ENCODE data around the gene EEFSEC.

The EEFSEC gene

GRCh38 chr3:128433837-128434165 lies 280.5 kb downstream of the EEFSEC start:
- DNase-seq = no peak
- in situ Hi-C loops (cut with MboI; ENCODE audit: low pct_unique_long_range_greater_than_20kb, low sequenced_read_pairs) = loop anchor here (10.0 kb wide), 2 partner anchors 51 to 141 kb away; no protein-coding TSS in a partner anchor

GRCh38 chr3:128434524-128434923 lies 281.2 kb downstream of the EEFSEC start:
- in situ Hi-C loops (cut with MboI; ENCODE audit: low pct_unique_long_range_greater_than_20kb, low sequenced_read_pairs) = loop anchor here (10.0 kb wide), 2 partner anchors 50 to 140 kb away; no protein-coding TSS in a partner anchor
- no peak for DNase-seq

GRCh38 chr3:128435058-128435457 lies 281.8 kb downstream of the EEFSEC start:
- DNase-seq = no peak
- in situ Hi-C loops (cut with MboI; ENCODE audit: low pct_unique_long_range_greater_than_20kb, low sequenced_read_pairs) = loop anchor here (10.0 kb wide), 2 partner anchors 50 to 140 kb away; no protein-coding TSS in a partner anchor

DNA sequence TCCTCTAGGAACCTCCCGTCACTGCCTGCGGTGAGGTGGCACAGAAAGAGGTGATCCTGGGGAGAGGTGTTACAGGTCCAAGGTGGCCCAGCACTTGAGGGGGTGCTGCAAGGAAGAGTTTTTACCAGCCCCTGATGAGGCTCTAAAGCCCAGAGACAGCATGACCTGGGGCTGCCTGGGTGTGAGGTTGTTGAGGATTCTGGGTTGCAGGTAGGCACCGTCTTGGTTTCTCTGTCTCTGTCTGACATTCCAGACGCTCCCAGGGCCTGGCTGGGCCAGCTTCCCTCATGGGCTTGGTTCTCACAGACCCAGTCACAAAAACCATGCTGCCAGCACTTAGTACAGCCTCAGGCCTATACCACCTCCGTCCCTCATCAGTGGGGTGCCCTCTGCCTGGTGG lies 282.3 kb downstream of the EEFSEC start:
- in situ Hi-C loops (cut with MboI; ENCODE audit: low pct_unique_long_range_greater_than_20kb, low sequenced_read_pairs) = loop anchor here (10.0 kb wide), 2 partner anchors 49 to 139 kb away; no protein-coding TSS in a partner anchor
- no peak for DNase-seq

- no peak for DNase-seq
- in situ Hi-C loops (cut with MboI; ENCODE audit: low pct_unique_long_range_greater_than_20kb, low sequenced_read_pairs) = loop anchor here (10.0 kb wide), 2 partner anchors 49 to 139 kb away; no protein-coding TSS in a partner anchor
Observed at GRCh38 chr3:128436214-128436613, 282.9 kb downstream of the EEFSEC start.

- DNase-seq = peak; percentile 43
- in situ Hi-C loops (cut with MboI; ENCODE audit: low pct_unique_long_range_greater_than_20kb, low sequenced_read_pairs) = loop anchor here (10.0 kb wide), 2 partner anchors 46 to 136 kb away; no protein-coding TSS in a partner anchor
Observed at GRCh38 chr3:128438488-128439072, 285.3 kb downstream of the EEFSEC start.

GRCh38 chr3:128439226-128439625 lies 285.9 kb downstream of the EEFSEC start:
- DNase-seq = no peak
- in situ Hi-C loops (cut with MboI; ENCODE audit: low pct_unique_long_range_greater_than_20kb, low sequenced_read_pairs) = loop anchor here (10.0 kb wide), 2 partner anchors 46 to 136 kb away; no protein-coding TSS in a partner anchor

- DNase-seq = no peak
- in situ Hi-C loops (cut with MboI; ENCODE audit: low pct_unique_long_range_greater_than_20kb, low sequenced_read_pairs) = no loop called here
Observed at GRCh38 chr3:128442070-128442469, 288.8 kb downstream of the EEFSEC start.

- no peak for DNase-seq
- in situ Hi-C loops (cut with MboI; ENCODE audit: low pct_unique_long_range_greater_than_20kb, low sequenced_read_pairs) = no loop called here
Observed at GRCh38 chr3:128442949-128443348, 289.7 kb downstream of the EEFSEC start.

GRCh38 chr3:128443771-128444170 lies 290.5 kb downstream of the EEFSEC start:
- DNase-seq = no peak
- in situ Hi-C loops (cut with MboI; ENCODE audit: low pct_unique_long_range_greater_than_20kb, low sequenced_read_pairs) = no loop called here

DNA sequence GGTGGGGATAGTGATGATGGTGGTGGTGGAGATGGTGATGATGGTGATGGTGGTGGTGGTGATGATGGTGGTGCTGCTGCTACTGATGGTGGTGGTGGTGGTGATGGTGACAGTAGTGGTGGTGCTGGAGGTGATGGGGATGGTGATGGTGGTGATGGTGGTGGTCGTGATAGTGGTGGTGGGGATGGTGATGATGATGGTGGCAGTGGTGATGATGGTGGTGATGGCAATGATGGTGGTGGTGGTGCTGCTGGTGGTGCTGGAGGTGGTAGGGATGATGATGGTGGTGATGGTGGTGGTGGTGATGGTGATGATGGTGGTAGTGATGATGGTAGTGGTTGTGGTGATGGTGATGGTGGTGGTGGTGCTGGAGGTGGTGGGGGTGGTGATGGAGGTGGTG lies 292.1 kb downstream of the EEFSEC start:
- DNase-seq = no peak
- in situ Hi-C loops (cut with MboI; ENCODE audit: low pct_unique_long_range_greater_than_20kb, low sequenced_read_pairs) = no loop called here

- DNase-seq = no peak
- in situ Hi-C loops (cut with MboI; ENCODE audit: low pct_unique_long_range_greater_than_20kb, low sequenced_read_pairs) = no loop called here
Observed at GRCh38 chr3:128446821-128447220, 293.5 kb downstream of the EEFSEC start.

GRCh38 chr3:128447561-128448013 lies 294.3 kb downstream of the EEFSEC start:
- no peak for DNase-seq
- in situ Hi-C loops (cut with MboI; ENCODE audit: low pct_unique_long_range_greater_than_20kb, low sequenced_read_pairs) = no loop called here

DNA sequence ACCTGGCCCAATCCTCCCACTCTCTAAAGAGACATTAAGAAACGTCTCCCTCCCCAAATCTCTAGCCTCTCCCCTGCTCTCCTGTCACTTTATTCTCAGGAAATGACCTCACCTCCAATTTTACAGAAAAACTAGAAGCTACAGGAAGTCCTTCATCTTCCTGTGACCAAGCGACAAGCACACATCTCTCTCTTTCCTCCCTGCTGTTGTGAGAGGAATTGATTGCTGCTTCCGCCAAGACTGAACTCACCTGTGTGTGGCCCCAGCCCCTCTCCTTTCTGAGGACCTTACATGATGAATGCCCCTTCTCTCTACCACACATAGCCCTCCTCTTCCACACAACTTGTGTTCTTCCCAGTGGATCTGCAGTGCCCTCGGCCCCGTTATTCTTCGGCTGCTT lies 295.2 kb downstream of the EEFSEC start:
- in situ Hi-C loops (cut with MboI; ENCODE audit: low pct_unique_long_range_greater_than_20kb, low sequenced_read_pairs) = no loop called here
- peak; percentile 49 for DNase-seq

DNA sequence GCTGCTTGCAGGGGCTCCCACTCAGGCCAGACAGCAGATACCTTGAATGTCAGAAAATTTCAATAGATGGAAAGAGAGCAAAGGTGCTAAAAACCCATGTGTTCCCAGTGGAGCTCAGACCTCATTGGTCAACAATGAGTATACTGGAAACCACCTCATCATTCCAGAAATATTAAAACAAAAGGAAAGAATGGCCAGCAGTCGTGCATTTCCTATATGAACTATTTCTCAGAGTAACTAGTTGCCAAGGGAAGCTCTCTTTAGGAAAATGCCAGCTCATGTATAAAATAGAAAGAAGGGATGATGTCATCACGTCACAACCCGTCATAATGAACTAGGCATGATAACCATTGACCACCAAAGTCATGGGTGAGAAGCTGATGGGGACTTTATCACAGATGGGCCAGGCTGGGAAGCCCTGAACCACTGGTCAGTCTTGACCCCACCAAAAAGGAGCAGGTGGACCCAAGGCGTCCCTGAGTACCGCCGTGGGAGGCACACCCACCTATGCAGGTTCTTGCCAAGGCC lies 295.9 kb downstream of the EEFSEC start:
- in situ Hi-C loops (cut with MboI; ENCODE audit: low pct_unique_long_range_greater_than_20kb, low sequenced_read_pairs) = no loop called here
- no peak for DNase-seq

- DNase-seq = no peak
- in situ Hi-C loops (cut with MboI; ENCODE audit: low pct_unique_long_range_greater_than_20kb, low sequenced_read_pairs) = no loop called here
Observed at GRCh38 chr3:128452120-128452519, 298.8 kb downstream of the EEFSEC start.

DNA sequence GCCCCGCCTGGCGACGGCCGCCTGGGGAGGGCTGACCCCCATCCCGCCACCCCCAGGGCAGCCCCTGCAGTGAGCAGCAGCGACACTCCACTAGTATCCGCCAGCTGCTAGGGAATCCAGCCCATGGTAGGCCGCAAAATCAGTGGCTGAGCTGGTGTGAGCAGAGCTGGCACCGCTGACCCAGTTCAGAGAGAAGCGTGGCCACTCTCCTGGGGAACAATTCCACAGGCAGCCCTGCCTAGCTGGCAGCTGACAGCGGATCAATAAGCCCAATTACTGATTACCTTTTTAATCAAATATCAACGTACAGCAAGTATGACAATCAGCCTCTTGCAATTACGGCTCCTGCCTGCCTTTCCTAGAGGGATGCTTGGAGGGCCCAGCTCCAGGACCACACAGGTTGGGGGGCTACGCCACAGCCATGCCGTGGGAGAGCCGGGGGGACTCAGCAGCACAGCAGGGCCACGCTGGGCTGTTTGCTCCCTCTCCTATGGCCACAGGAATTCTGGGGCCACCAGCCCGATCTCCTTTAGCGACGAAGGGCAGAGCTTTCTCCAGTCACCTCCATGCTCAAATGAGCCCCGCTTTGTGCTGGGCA lies 299.5 kb downstream of the EEFSEC start:
- DNase-seq = no peak
- in situ Hi-C loops (cut with MboI; ENCODE audit: low pct_unique_long_range_greater_than_20kb, low sequenced_read_pairs) = no loop called here

DNA sequence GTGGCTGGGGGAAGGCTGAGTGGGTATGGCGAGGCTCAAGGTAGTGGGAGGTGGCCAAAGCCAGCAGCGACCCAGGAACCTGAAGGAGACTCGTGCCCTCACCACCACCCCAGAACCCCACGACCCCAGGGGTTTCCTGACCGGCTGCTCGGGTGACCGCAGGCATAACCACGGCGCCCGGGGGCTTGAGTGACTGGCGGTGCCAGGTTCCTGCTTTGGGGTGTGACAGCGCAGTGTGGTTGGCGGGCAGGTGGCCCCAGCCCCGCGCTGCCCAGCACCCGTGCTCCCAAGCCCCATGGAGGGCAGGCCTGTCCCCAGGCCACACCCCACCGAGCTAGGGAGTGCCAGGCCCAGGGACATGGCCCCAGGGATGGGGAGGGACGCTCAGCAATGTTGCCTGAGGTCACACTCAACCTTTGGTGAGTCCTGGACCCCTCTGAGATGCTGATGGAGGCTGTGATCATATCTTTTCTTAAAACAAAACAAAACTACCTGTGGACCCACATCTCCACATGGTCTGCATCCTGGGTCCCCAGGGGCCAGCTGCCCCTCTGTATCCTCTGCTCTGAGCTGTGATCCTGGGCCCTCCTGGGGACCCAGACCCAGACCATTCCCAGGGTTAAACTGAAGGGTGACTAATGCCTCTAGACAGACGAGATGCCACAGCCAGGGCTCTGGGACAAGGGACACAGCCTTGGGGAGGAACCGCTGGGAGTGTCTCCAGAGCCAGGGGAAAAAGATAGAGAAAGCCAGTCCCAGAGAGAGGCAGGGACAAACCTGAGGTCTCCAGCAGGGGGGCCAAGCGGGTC lies 300.4 kb downstream of the EEFSEC start:
- DNase-seq = no peak
- in situ Hi-C loops (cut with MboI; ENCODE audit: low pct_unique_long_range_greater_than_20kb, low sequenced_read_pairs) = no loop called here

DNA sequence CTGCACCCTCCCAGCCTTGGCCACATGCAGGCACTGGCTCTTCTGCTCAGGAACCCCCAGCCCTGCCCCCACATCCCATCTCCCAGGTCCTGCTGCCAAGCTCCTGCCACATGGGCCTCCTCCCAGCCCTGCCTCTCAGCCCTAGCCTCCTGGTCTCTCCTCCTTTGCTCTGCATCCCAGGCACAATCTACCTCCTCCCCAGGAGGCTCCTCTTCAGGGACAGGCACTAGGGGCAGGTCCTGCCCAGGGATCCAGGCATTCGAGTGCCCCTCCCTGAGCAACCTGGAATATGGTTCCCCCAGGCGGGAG lies 301.0 kb downstream of the EEFSEC start:
- in situ Hi-C loops (cut with MboI; ENCODE audit: low pct_unique_long_range_greater_than_20kb, low sequenced_read_pairs) = no loop called here

DNA sequence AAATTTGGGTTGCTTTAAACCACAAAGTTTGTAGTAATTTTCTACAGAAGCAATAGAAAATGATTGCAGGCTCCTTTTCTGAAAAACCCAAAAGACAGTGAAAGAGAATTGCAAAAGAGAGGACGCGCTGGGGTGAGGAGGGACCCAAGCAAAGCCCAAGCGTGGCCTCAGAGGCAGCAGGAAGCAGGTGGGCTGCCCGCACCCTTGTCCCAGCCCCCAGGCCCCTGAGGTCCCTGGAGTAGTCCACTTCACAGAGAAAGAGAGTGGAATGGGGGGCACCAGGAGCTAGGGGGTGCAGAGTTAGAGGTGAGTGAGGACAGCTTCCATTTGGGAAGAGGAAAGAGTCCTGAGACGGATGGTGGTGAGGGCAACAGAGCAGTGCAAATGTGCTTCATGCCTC lies 301.8 kb downstream of the EEFSEC start:
- in situ Hi-C loops (cut with MboI; ENCODE audit: low pct_unique_long_range_greater_than_20kb, low sequenced_read_pairs) = no loop called here
- no peak for DNase-seq

More for the DNA sequence above, 301.0 kb downstream of the EEFSEC start:
- DNase-seq = no peak
